CD8-positive, alpha-beta memory T cell (primary cell): Measurements from ENCODE around the gene ANXA6. TPM values are rescaled to one million over a fixed set of nuclear protein-coding genes. Genes with fewer than 3 reads are reported as not detected.
A peak's percentile ranks its signal among the peaks of the same experiment; 100 is the strongest.
"Not testable (repeated sequence)": the region's sequence is repeated elsewhere in the genome, so short reads cannot be mapped to it uniquely, and the experiment has no call there.

Experiments used
- CTCF ChIA-PET: fragments of 350-600 bp; sonication (Branson Sonifier 250); formaldehyde crosslinking; loops from one replicate; lab custom pipeline; 2021; ENCODE audit warnings: antibody characterized with exemption; lab: Charles Lee
- POLR2A ChIA-PET: fragments of 350-600 bp; sonication (Branson Sonifier 250); formaldehyde crosslinking; loops from one replicate; lab custom pipeline; 2021; ENCODE audit warnings: antibody characterized with exemption; lab: Charles Lee
- DNase-seq, 5 donors: peaks; one replicate each; pipeline versions ENCODE4 v3.0.0 to v3.0.0-alpha.2; 2020 to 2022; ENCODE audit warnings: mixed read lengths in 1 of 5
- H3K27ac ChIP-seq: one replicate; pipeline ENCODE4 v1.7.0; 2013; ENCODE audit warnings: low read depth, mild to moderate bottlenecking, low read length, moderate library complexity
- H3K27me3 ChIP-seq: 2 replicates; pipeline ENCODE4 v1.7.0; 2013; ENCODE audit warnings: low read length, mild to moderate bottlenecking; ENCODE audit not compliant: insufficient read depth, poor library complexity, severe bottlenecking
- H3K36me3 ChIP-seq: 2 replicates; pipeline ENCODE4 v1.7.0; 2013; ENCODE audit warnings: mild to moderate bottlenecking, low read length, moderate library complexity; ENCODE audit not compliant: insufficient read depth
- H3K4me1 ChIP-seq: 2 replicates; pipeline ENCODE4 v1.7.0; 2013; ENCODE audit warnings: mild to moderate bottlenecking, low read length, moderate library complexity; ENCODE audit not compliant: insufficient read depth
- H3K4me3 ChIP-seq: 2 replicates; pipeline ENCODE4 v1.7.0; 2013; ENCODE audit warnings: mild to moderate bottlenecking, low read length
- H3K9me3 ChIP-seq: 2 replicates; pipeline ENCODE4 v1.7.0; 2013; ENCODE audit warnings: mild to moderate bottlenecking, low read length
- H3K27ac Mint-ChIP-seq, 8 donors: one replicate each; pipeline ENCODE4 v1.8.0; 2020 to 2021; ENCODE audit warnings: mixed read lengths in 8 of 8, mild to moderate bottlenecking in 6 of 8, inconsistent platforms in 3 of 8, moderate library complexity in 3 of 8
- H3K27me3 Mint-ChIP-seq, 2 donors: one replicate each; pipeline ENCODE4 v1.8.0; 2020 to 2021; ENCODE audit warnings: mixed read lengths in 2 of 2, mild to moderate bottlenecking in 1 of 2, moderate library complexity in 1 of 2
- H3K36me3 Mint-ChIP-seq, 3 donors: one replicate each; pipeline ENCODE4 v1.8.0; 2020 to 2021; ENCODE audit warnings: mixed read lengths in 3 of 3, inconsistent platforms in 1 of 3, mild to moderate bottlenecking in 1 of 3
- H3K4me1 Mint-ChIP-seq, 3 donors: one replicate each; pipeline ENCODE4 v1.8.0; 2020 to 2021; ENCODE audit warnings: mixed read lengths in 3 of 3, inconsistent platforms in 1 of 3, mild to moderate bottlenecking in 1 of 3
- H3K4me3 Mint-ChIP-seq, 7 donors: one replicate each; pipeline ENCODE4 v1.8.0; 2020 to 2021; ENCODE audit warnings: mixed read lengths in 7 of 7, mild to moderate bottlenecking in 6 of 7, moderate library complexity in 4 of 7, inconsistent platforms in 2 of 7
- H3K9me3 Mint-ChIP-seq, 5 donors: one replicate each; pipeline ENCODE4 v1.8.0; 2020 to 2022; ENCODE audit warnings: mixed read lengths in 5 of 5, mild to moderate bottlenecking in 3 of 5, moderate library complexity in 2 of 5, inconsistent platforms in 1 of 5
- polyA plus RNA-seq: library from polyadenylated mRNA; unstranded; fragments of 300-500 nt; fragmentation: Illumina TruSeq; gene quantifications from one replicate; pipeline ENCODE4 v1.2.3, GENCODE V29; 2021
- total RNA-seq, 2 experiments: library from RNA; stranded (reverse); gene quantifications; one replicate each; pipeline ENCODE4 v1.2.3, GENCODE V29; 2021

The ANXA6 gene
- total and polyA plus RNA-seq, 3 experiments from 2014 or later, result 351 to 459 (median 452) TPM

DNA sequence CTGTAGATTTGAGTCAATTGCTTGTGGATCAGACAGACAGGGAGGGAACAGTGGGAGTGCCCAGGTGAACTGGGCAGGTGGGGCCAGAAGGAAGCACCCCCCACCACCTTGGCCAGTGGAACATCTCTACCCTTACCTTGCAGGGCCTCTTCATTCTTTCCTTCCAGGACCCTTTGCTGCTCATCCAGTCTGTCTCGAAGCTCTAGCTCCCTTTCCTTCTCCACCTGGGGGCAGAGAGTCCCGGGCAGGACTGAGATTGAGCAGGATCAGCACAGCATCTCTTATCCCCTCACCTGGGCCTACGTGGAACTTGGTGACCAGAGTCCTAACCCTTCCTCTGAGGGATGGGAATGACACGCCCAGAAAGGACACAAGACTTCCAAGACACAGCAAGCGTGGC lies 41.3 kb upstream of the ANXA6 start:
- DNase-seq, result no peak
- peaks cover 54 to 64% (median 59%) of the 10 kb centered on the region in 3 donors for H3K4me1 Mint-ChIP-seq
- no peaks in the 10 kb centered on the region for H3K9me3 Mint-ChIP-seq

DNA sequence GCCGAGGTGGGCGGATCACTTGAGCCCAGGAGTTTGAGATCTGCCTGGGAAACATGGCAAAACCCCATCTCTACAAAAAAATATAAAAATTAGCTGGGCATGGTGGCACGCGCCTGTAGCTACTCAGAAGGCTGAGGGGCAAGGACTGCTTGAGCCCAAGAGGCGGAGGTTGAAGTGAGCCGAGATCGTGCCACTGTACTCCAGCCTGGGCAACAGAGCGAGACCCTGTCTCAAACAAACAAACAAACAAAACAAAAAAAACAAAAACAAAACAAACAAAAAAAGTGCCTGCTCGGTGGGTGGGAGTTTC lies 39.7 kb upstream of the ANXA6 start:
- Histone ChIP-seq H3K36me3 (peaks cover 12% of the 10 kb centered on the region), H3K4me1 (peaks cover 18% of the 10 kb centered on the region)
- H3K36me3 Mint-ChIP-seq, result peaks cover 12 to 76% (median 26%) of the 10 kb centered on the region in 3 donors

More for the DNA sequence above, 41.3 kb upstream of the ANXA6 start:
- Mint-ChIP-seq H3K27me3 (no peaks in the 10 kb centered on the region), H3K4me3 (no peak overlapping the region), H3K27ac (peak overlapping the region in 6 of 8 donors; percentile 20 to 92 (median 83)), H3K36me3 (peaks cover 0 to 72% (median 16%) of the 10 kb centered on the region in 3 donors)
- ChIA-PET CTCF (no interaction called here), POLR2A (no interaction called here)
- Histone ChIP-seq H3K27ac (no peak overlapping the region), H3K36me3 (peaks cover 12% of the 10 kb centered on the region), H3K9me3 (no peaks in the 10 kb centered on the region), H3K4me1 (peaks cover 27% of the 10 kb centered on the region), H3K4me3 (no peak overlapping the region), H3K27me3 (no peaks in the 10 kb centered on the region)

DNA sequence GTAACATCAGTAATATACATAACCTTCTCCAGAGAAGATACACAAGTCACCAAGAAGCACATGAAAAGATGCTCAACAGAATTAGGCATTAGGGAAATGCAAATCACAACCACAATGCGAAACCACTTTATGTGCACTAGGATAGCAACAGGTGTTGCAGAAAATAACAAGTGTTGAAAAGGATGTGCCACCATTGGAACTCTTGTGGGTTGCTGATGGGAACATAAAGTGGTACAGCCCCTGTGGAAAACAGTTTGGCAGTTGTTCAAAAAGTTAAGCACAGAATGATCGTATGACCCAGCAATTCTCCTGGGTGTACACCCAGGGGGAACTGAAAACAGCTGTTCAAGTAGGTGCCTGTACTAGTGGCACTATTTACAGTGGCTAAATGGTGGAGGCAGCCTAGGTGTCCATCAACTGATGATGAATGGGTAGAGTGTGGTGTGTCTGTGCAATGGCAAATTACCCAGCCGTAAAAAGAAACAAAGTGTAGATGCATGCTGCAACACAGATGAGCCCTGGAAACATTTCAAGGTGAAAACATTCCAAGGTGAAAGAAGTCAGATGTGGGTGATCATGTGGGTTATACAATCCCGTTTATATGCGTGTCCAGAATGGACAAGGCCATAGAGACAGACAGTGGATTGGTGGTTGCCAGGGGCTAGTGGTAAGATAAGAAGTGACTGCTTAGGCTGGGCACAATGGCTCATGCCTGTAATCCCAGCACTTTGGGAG lies 39.1 kb upstream of the ANXA6 start:
- Histone ChIP-seq H3K36me3 (peaks cover 12% of the 10 kb centered on the region), H3K27ac (no peak overlapping the region), H3K27me3 (no peaks in the 10 kb centered on the region), H3K9me3 (no peaks in the 10 kb centered on the region), H3K4me1 (peaks cover 18% of the 10 kb centered on the region), H3K4me3 (no peak overlapping the region)
- H3K4me1 Mint-ChIP-seq, result peaks cover 52 to 66% (median 63%) of the 10 kb centered on the region in 3 donors
- peak in 1 of 5 donors; percentile 19 for DNase-seq
- CTCF ChIA-PET, result interaction anchor here (1.1 kb wide), 1 partner anchor 71 kb away, joined by 3 read pairs; no protein-coding TSS in a partner anchor
- peak overlapping the region in 2 of 7 donors; percentile 8 to 10 for H3K4me3 Mint-ChIP-seq
- peaks cover 0 to 3% (median 2%) of the 10 kb centered on the region in 5 donors for H3K9me3 Mint-ChIP-seq
- H3K27ac Mint-ChIP-seq, result peak overlapping the region; percentile 39 to 94 (median 74)
- H3K27me3 Mint-ChIP-seq, result no peaks in the 10 kb centered on the region
- POLR2A ChIA-PET, result no interaction called here
- H3K36me3 Mint-ChIP-seq, result peaks cover 17 to 79% (median 31%) of the 10 kb centered on the region in 3 donors

More for the DNA sequence above, 39.7 kb upstream of the ANXA6 start:
- H3K27me3 ChIP-seq, H3K9me3 Mint-ChIP-seq, H3K27me3 Mint-ChIP-seq, H3K27ac ChIP-seq, DNase-seq, H3K9me3 ChIP-seq, H3K4me3 Mint-ChIP-seq, POLR2A ChIA-PET, H3K4me3 ChIP-seq: not testable (repeated sequence)
- CTCF ChIA-PET, result interaction anchor here (1.1 kb wide), 1 partner anchor 71 kb away, joined by 3 read pairs; no protein-coding TSS in a partner anchor
- Mint-ChIP-seq H3K4me1 (peaks cover 51 to 65% (median 63%) of the 10 kb centered on the region in 3 donors), H3K27ac (peak overlapping the region; percentile 32 to 91 (median 65))

DNA sequence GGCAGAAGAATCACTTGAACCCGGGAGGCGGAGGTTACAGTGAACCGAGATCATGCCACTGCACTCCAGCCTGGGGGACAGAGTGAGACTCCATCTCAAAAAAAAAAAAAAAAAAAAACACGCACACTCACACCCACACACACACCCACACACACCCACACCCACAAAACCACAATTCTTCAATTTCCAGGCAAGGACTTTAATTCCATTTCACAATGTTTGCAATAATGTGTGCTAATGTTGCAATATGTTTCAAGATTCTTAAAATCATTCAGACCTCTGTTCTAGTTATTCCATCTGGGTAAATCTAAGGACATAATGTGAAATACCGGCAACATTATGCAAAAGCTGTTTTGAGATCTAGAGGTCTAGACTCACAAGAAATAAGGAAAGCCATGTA lies 38.0 kb upstream of the ANXA6 start:
- no peaks in the 10 kb centered on the region for H3K9me3 ChIP-seq
- peaks cover 2% of the 10 kb centered on the region for H3K36me3 ChIP-seq
- H3K4me3 Mint-ChIP-seq, result peak overlapping the region in 6 of 7 donors; percentile 26 to 74 (median 30)
- H3K9me3 Mint-ChIP-seq, result peaks cover 0 to 6% (median 3%) of the 10 kb centered on the region in 5 donors
- no peaks in the 10 kb centered on the region for H3K27me3 Mint-ChIP-seq
- H3K27me3 ChIP-seq, result no peaks in the 10 kb centered on the region
- peak overlapping the region; percentile 44 to 94 (median 80) for H3K27ac Mint-ChIP-seq
- no peak overlapping the region for H3K4me3 ChIP-seq
- ChIA-PET POLR2A (no interaction called here), CTCF (no interaction called here)
- no peak overlapping the region for H3K27ac ChIP-seq
- H3K36me3 Mint-ChIP-seq, result peaks cover 28 to 80% (median 37%) of the 10 kb centered on the region in 3 donors
- DNase-seq, result no peak
- H3K4me1 ChIP-seq, result peaks cover 18% of the 10 kb centered on the region
- peaks cover 56 to 69% (median 67%) of the 10 kb centered on the region in 3 donors for H3K4me1 Mint-ChIP-seq

DNA sequence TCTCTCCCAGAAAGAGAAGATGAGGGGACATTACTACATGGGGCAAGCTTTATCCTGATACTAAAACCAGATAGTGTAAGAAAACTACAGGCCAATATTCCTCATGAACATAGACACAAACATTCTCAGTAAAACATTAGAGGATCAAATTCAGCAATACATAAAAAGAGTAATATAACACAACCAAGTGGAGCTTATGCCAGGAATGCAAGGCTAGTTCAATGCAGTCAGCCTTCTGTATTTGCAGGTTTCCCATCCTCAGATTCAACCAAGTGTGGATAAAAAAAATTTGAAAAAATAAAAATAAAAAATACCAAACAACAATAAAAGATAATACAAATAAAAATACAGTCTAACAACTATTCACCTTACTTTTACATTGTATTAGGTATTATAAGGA lies 35.0 kb upstream of the ANXA6 start:
- Histone ChIP-seq H3K27me3 (no peaks in the 10 kb centered on the region), H3K9me3 (no peaks in the 10 kb centered on the region), H3K4me1 (peaks cover 18% of the 10 kb centered on the region), H3K27ac (no peak overlapping the region), H3K4me3 (no peak overlapping the region), H3K36me3 (peaks cover 14% of the 10 kb centered on the region)
- ChIA-PET POLR2A (interaction anchor here (0.6 to 1.2 kb wide), 4 partner anchors 19 to 30 kb away, joined by 3 to 5 read pairs (median 4); no protein-coding TSS in a partner anchor), CTCF (no interaction called here)
- H3K27me3 Mint-ChIP-seq, result no peaks in the 10 kb centered on the region
- H3K4me1 Mint-ChIP-seq, result peaks cover 65 to 84% (median 82%) of the 10 kb centered on the region in 3 donors
- H3K36me3 Mint-ChIP-seq, result peaks cover 49 to 78% (median 50%) of the 10 kb centered on the region in 3 donors
- no peak for DNase-seq
- peaks cover 10 to 15% (median 12%) of the 10 kb centered on the region in 5 donors for H3K9me3 Mint-ChIP-seq
- H3K27ac Mint-ChIP-seq, result peak overlapping the region in 4 of 8 donors; percentile 12 to 45 (median 38)
- no peak overlapping the region for H3K4me3 Mint-ChIP-seq

DNA sequence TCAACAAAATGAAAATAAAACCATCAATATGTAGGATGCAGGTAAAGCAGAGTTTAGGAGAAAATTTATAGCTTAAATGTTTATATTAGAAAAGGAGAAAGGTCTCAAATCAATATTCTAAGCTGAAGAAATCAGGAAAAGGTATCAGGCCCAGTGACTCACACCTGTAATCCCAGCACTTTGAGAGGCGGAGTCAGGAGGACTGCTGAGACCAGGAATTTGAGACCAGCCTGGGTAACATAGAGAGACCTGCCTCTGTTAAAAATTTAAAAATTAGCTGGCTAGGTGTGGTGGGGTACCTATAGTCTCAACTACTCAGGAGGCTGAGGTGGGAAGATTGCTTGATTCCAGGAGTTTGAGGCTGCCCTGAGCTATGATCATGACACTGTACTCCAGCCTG lies 34.1 kb upstream of the ANXA6 start:
- Mint-ChIP-seq H3K27me3 (no peaks in the 10 kb centered on the region), H3K4me3 (peak overlapping the region in 1 of 7 donors; percentile 2), H3K4me1 (peaks cover 61 to 79% (median 75%) of the 10 kb centered on the region in 3 donors), H3K36me3 (peaks cover 47 to 79% (median 54%) of the 10 kb centered on the region in 3 donors), H3K27ac (peak overlapping the region in 7 of 8 donors; percentile 33 to 88 (median 54)), H3K9me3 (peaks cover 10 to 15% (median 12%) of the 10 kb centered on the region in 5 donors)
- Histone ChIP-seq H3K4me1 (peaks cover 15% of the 10 kb centered on the region), H3K36me3 (peaks cover 23% of the 10 kb centered on the region), H3K4me3 (no peak overlapping the region), H3K27ac (no peak overlapping the region), H3K9me3 (no peaks in the 10 kb centered on the region), H3K27me3 (no peaks in the 10 kb centered on the region)
- DNase-seq, result no peak
- POLR2A ChIA-PET, result interaction anchor here (0.6 to 1.2 kb wide), 6 partner anchors 11 to 60 kb away, joined by 3 to 7 read pairs (median 4); no protein-coding TSS in a partner anchor
- CTCF ChIA-PET, result interaction anchor here (1.0 kb wide), 1 partner anchor 65 kb away, joined by 3 read pairs; no protein-coding TSS in a partner anchor

DNA sequence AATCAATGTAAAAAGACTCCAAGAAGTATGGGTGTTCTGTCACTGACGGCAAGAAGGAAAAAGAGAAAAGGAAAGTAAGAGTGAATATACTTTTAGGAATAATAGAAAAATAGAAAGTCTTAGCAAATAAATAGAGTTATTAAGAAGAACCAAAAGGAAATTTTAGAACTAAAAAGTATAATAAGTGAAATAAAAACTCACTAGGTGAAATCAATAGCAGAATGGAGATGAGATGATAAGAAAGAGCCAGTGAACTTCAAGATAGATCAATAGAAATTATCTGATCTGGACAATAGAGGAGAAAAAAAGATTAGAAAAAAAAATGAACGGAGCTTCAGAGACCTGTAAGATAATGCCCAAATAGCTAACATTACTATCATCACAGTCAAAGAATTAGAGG lies 31.6 kb upstream of the ANXA6 start:
- Mint-ChIP-seq H3K36me3 (peaks cover 53 to 86% (median 61%) of the 10 kb centered on the region in 3 donors), H3K27ac (peak overlapping the region in 3 of 8 donors; percentile 43 to 77 (median 43)), H3K9me3 (peaks cover 10 to 15% (median 12%) of the 10 kb centered on the region in 5 donors), H3K27me3 (no peaks in the 10 kb centered on the region), H3K4me1 (peaks cover 43 to 59% (median 51%) of the 10 kb centered on the region in 3 donors), H3K4me3 (no peak overlapping the region)
- no peaks in the 10 kb centered on the region for H3K27me3 ChIP-seq
- DNase-seq, result no peak
- H3K27ac ChIP-seq, result no peak overlapping the region
- ChIA-PET POLR2A (no interaction called here), CTCF (interaction anchor here (1.2 kb wide), 1 partner anchor 45 kb away, joined by 4 read pairs; no protein-coding TSS in a partner anchor)
- H3K36me3 ChIP-seq, result peaks cover 39% of the 10 kb centered on the region
- H3K4me3 ChIP-seq, result no peak overlapping the region
- peaks cover 3% of the 10 kb centered on the region for H3K4me1 ChIP-seq
- no peaks in the 10 kb centered on the region for H3K9me3 ChIP-seq

DNA sequence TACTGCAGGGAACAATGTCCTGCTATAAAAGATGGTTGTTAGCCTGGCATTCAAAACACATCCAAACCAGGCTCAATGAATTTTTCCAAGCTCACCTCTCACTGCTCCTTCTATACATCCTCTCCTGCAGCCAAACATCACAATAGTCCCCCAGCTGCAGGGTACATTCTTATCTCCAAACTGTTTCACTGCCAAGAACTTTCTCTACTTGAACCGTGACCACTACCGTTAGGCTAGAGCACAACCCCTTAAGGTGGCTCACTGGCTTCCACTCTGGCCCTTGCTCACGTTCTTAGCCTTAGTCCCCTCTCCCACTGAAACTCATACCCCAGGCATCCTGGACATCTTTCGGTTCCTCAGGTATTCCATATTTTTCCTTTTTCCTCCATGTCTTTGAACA lies 29.0 kb upstream of the ANXA6 start:
- ChIA-PET CTCF (no interaction called here), POLR2A (no interaction called here)
- no peaks in the 10 kb centered on the region for H3K9me3 ChIP-seq
- peaks cover 8 to 13% (median 10%) of the 10 kb centered on the region in 5 donors for H3K9me3 Mint-ChIP-seq
- no peaks in the 10 kb centered on the region for H3K27me3 ChIP-seq
- peak overlapping the region in 5 of 8 donors; percentile 32 to 72 (median 57) for H3K27ac Mint-ChIP-seq
- DNase-seq, result no peak
- no peak overlapping the region for H3K4me3 Mint-ChIP-seq
- no peak overlapping the region for H3K4me3 ChIP-seq
- peaks cover 29 to 42% (median 31%) of the 10 kb centered on the region in 3 donors for H3K4me1 Mint-ChIP-seq
- peaks cover 46 to 93% (median 48%) of the 10 kb centered on the region in 3 donors for H3K36me3 Mint-ChIP-seq
- no peak overlapping the region for H3K27ac ChIP-seq
- H3K4me1 ChIP-seq, result no peaks in the 10 kb centered on the region
- peaks cover 64% of the 10 kb centered on the region for H3K36me3 ChIP-seq
- H3K27me3 Mint-ChIP-seq, result no peaks in the 10 kb centered on the region
